EH (cell line): ENCODE data around the gene PDLIM5.
"Not testable (repeated sequence)": the region's sequence is repeated elsewhere in the genome, so short reads cannot be mapped to it uniquely, and the experiment has no call there.

ENCODE experiments used
- DNase-seq: peaks from one replicate; pipeline ENCODE4 v3.0.0-alpha.2; 2015; ENCODE audit warnings: low read depth

PDLIM5 gene

GRCh38 chr4:94650134-94650495, 198.4 kb downstream of the PDLIM5 start:
- DNase-seq = no peak

- DNase-seq = no peak
Measured at GRCh38 chr4:94650690-94651089, 198.9 kb downstream of the PDLIM5 start.

- no peak for DNase-seq
Measured at GRCh38 chr4:94653095-94653649, 201.4 kb downstream of the PDLIM5 start.

GRCh38 chr4:94653984-94654609, 202.4 kb downstream of the PDLIM5 start:
- peak; percentile 45 for DNase-seq

- DNase-seq = no peak
Measured at GRCh38 chr4:94654714-94655113, 203.0 kb downstream of the PDLIM5 start.

- DNase-seq = no peak
Measured at GRCh38 chr4:94660614-94661013, 208.9 kb downstream of the PDLIM5 start.

- not testable (repeated sequence) for DNase-seq
Measured at GRCh38 chr4:94665021-94665420, 213.3 kb downstream of the PDLIM5 start.

- no peak for DNase-seq
Measured at GRCh38 chr4:94665500-94666404, 214.0 kb downstream of the PDLIM5 start.

- no peak for DNase-seq
Measured at GRCh38 chr4:94668724-94669123, 217.0 kb downstream of the PDLIM5 start.

GRCh38 chr4:94669672-94670664, 218.2 kb downstream of the PDLIM5 start:
- no peak for DNase-seq

GRCh38 chr4:94671113-94671512, 219.4 kb downstream of the PDLIM5 start:
- no peak for DNase-seq

- no peak for DNase-seq
Measured at GRCh38 chr4:94673961-94674360, 222.2 kb downstream of the PDLIM5 start.

GRCh38 chr4:94676970-94677369, 225.2 kb downstream of the PDLIM5 start:
- DNase-seq = peak; percentile 74

- peak; percentile 87 for DNase-seq
Measured at GRCh38 chr4:94678896-94679295, 227.2 kb downstream of the PDLIM5 start.

GRCh38 chr4:94680176-94680862, 228.6 kb downstream of the PDLIM5 start:
- no peak for DNase-seq

- DNase-seq = no peak
Measured at GRCh38 chr4:94686086-94686485, 234.3 kb downstream of the PDLIM5 start.

- DNase-seq = no peak
Measured at GRCh38 chr4:94689155-94689860, 237.6 kb downstream of the PDLIM5 start.

- peak; percentile 87 for DNase-seq
Measured at GRCh38 chr4:94690851-94691254, 239.1 kb downstream of the PDLIM5 start.

GRCh38 chr4:94691552-94691951, 239.8 kb downstream of the PDLIM5 start:
- DNase-seq = no peak

GRCh38 chr4:94695384-94695783, 243.6 kb downstream of the PDLIM5 start:
- DNase-seq = peak; percentile 42

- DNase-seq = no peak
Measured at GRCh38 chr4:94698187-94698586, 246.4 kb downstream of the PDLIM5 start.
